ENCODE measurements around the gene NGF.

DNA sequence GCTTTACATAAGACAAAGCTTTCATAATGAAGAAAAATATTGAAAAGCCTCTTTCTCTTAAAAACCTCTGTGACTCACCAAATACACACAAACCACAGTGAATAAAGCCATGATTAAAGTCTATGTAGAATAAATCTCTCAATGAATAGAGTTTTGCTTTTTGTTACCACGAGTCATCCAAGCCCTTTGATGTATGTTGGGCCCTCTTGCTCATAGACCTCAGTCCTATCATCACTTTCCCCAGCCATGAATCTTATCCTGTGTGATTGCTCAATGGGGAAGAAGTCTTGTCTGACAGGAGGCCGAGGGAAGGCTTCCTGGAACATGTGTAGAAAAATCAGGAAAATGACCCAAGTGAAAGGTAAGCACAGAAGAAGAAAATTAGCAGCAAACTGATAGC lies 60.8 kb downstream of the NGF start:
- TF ChIP-seq, protein P1, sequence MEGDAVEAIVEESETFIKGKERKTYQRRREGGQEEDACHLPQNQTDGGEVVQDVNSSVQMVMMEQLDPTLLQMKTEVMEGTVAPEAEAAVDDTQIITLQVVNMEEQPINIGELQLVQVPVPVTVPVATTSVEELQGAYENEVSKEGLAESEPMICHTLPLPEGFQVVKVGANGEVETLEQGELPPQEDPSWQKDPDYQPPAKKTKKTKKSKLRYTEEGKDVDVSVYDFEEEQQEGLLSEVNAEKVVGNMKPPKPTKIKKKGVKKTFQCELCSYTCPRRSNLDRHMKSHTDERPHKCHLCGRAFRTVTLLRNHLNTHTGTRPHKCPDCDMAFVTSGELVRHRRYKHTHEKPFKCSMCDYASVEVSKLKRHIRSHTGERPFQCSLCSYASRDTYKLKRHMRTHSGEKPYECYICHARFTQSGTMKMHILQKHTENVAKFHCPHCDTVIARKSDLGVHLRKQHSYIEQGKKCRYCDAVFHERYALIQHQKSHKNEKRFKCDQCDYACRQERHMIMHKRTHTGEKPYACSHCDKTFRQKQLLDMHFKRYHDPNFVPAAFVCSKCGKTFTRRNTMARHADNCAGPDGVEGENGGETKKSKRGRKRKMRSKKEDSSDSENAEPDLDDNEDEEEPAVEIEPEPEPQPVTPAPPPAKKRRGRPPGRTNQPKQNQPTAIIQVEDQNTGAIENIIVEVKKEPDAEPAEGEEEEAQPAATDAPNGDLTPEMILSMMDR (conservative IDR thresholded peaks at IDR 0.05; ENCODE audit: low read length): no peak
- TF ChIP-seq EZH2phosphoT487 (IDR thresholded peaks at IDR 0.05; ENCODE audit: borderline replicate concordance): no peak
